Measurements from ENCODE around the gene LDB3.
A peak's percentile ranks its signal among the peaks of the same experiment; 100 is the strongest.

The LDB3 gene

GRCh38 chr10:86664341-86665217 lies 3.7 kb upstream of the LDB3 start (continued):
- TF ChIP-seq BCL11B (tag by site-specific recombination; IDR thresholded peaks at IDR 0.05; ENCODE audit: low read depth) (no peak), KLF8 (tag by site-specific recombination; IDR thresholded peaks at IDR 0.05) (no peak)

- peaks cover 9% of the 10 kb centered on the region for H3K4me1 ChIP-seq (ENCODE audit: control insufficient read depth, insufficient read depth, low read length)
- TF ChIP-seq ZNF707 (tag by site-specific recombination; IDR thresholded peaks at IDR 0.05) = no peak
- CTCF ChIA-PET = no interaction called here
- no peaks in the 10 kb centered on the region for H3K9me3 ChIP-seq (ENCODE audit: control insufficient read depth, insufficient read depth, low read depth, low read length)
- no peak overlapping the region for H3K4me3 ChIP-seq (ENCODE audit: low read depth, low read length)
- H3K27ac ChIP-seq (ENCODE audit: extremely low read depth, low read depth, low read length) = no peak overlapping the region
- H3K36me3 ChIP-seq (ENCODE audit: control insufficient read depth in 2 of 2, insufficient read depth in 1 of 2, low read length in 2 of 2) = no peaks in the 10 kb centered on the region
- POLR2A ChIA-PET = interaction anchor here (1.8 kb wide), 1 partner anchor 17 kb away, joined by 4 read pairs; no protein-coding TSS in a partner anchor
These were observed 3.1 kb upstream of the LDB3 start for GRCh38 chr10:86665218-86665607.

GRCh38 chr10:86665868-86666267 lies 2.4 kb upstream of the LDB3 start:
- POLR2A ChIA-PET = no interaction called here
- Histone ChIP-seq H3K4me1 (ENCODE audit: control insufficient read depth, insufficient read depth, low read length) (peaks cover 9% of the 10 kb centered on the region), H3K9me3 (ENCODE audit: control insufficient read depth, insufficient read depth, low read depth, low read length) (no peaks in the 10 kb centered on the region), H3K27ac (ENCODE audit: extremely low read depth, low read depth, low read length) (no peak overlapping the region), H3K36me3 (ENCODE audit: control insufficient read depth in 2 of 2, insufficient read depth in 1 of 2, low read length in 2 of 2) (no peaks in the 10 kb centered on the region), H3K4me3 (ENCODE audit: low read depth, low read length) (no peak overlapping the region)
- CTCF ChIA-PET = no interaction called here
- TF ChIP-seq ZBTB26 (tag by site-specific recombination; optimal IDR thresholded peaks at IDR 0.05) = no peak
- TF ChIP-seq ZNF169 (tag by site-specific recombination; IDR thresholded peaks at IDR 0.05) = no peak
- TF ChIP-seq SCRT2 (tag by site-specific recombination; IDR thresholded peaks at IDR 0.05) = peak; percentile 72
- peak; percentile 81 for TF ChIP-seq ZNF600 (tag by site-specific recombination; IDR thresholded peaks at IDR 0.05)

GRCh38 chr10:86666538-86666937 lies 1.8 kb upstream of the LDB3 start:
- Histone ChIP-seq H3K27ac (ENCODE audit: extremely low read depth, low read depth, low read length) (no peak overlapping the region), H3K9me3 (ENCODE audit: control insufficient read depth, insufficient read depth, low read depth, low read length) (no peaks in the 10 kb centered on the region), H3K4me3 (ENCODE audit: low read depth, low read length) (no peak overlapping the region), H3K4me1 (ENCODE audit: control insufficient read depth, insufficient read depth, low read length) (peaks cover 9% of the 10 kb centered on the region), H3K36me3 (ENCODE audit: control insufficient read depth in 2 of 2, insufficient read depth in 1 of 2, low read length in 2 of 2) (no peaks in the 10 kb centered on the region)
- CTCF ChIA-PET = interaction anchor here (1.1 to 1.6 kb wide), 2 partner anchors 12 to 266 kb away, joined by 3 read pairs; partner anchors contain the start of gene OPN4
- POLR2A ChIA-PET = no interaction called here
- TF ChIP-seq ZBTB1 (tag by site-specific recombination; IDR thresholded peaks at IDR 0.05) (no peak), ZNF221 (tag by site-specific recombination; IDR thresholded peaks at IDR 0.05; ENCODE audit: borderline replicate concordance) (no peak), MEIS1 (CRISPR knock-in tag; IDR thresholded peaks at IDR 0.05; ENCODE audit: borderline replicate concordance) (no peak), ZNF266 (tag by site-specific recombination; IDR thresholded peaks at IDR 0.05; ENCODE audit: low read depth) (no peak), ZSCAN30 (tag by site-specific recombination; IDR thresholded peaks at IDR 0.05) (no peak), ZBTB44 (tag by site-specific recombination; IDR thresholded peaks at IDR 0.05) (no peak), ZNF423 (tag by site-specific recombination; IDR thresholded peaks at IDR 0.05) (no peak), ZNF488 (tag by site-specific recombination; IDR thresholded peaks at IDR 0.05) (no peak), PRDM6 (tag by site-specific recombination; IDR thresholded peaks at IDR 0.05) (no peak), KLF9 (tag by site-specific recombination; IDR thresholded peaks at IDR 0.05; ENCODE audit: low read depth) (no peak), ZNF530 (tag by site-specific recombination; IDR thresholded peaks at IDR 0.05; ENCODE audit: low read depth) (no peak), ZNF558 (tag by site-specific recombination; IDR thresholded peaks at IDR 0.05) (no peak), ZNF366 (tag by site-specific recombination; conservative IDR thresholded peaks at IDR 0.05) (no peak), ZNF341 (tag by site-specific recombination; IDR thresholded peaks at IDR 0.05; ENCODE audit: low read depth) (no peak)
